Prostate gland (tissue), 2 donors: ENCODE results near the gene CACNA1H. TPM values are rescaled to one million over a fixed set of nuclear protein-coding genes. Genes with fewer than 3 reads are reported as not detected.
"Not testable (repeated sequence)": the region's sequence is repeated elsewhere in the genome, so short reads cannot be mapped to it uniquely, and the experiment has no call there.

Source experiments
- DNase-seq: peaks from one replicate; pipeline ENCODE4 v3.0.0-alpha.2; 2019; ENCODE audit warnings: low spot score
- H3K27ac ChIP-seq, 2 donors: fragments of 200-600 bp; sonication (generic); 2 replicates each; pipeline ENCODE4 v1.5.1; 2017 to 2019
- H3K27me3 ChIP-seq: fragments of 200-600 bp; sonication (generic); replicated peaks from 2 replicates; pipeline ENCODE4 v1.5.1; 2019; ENCODE audit not compliant: insufficient read depth
- H3K36me3 ChIP-seq, 2 donors: fragments of 200-600 bp; sonication (generic); 1 replicate in 1 of 2; 2 replicates in 1 of 2; pipeline versions ENCODE4 v1.5.1 to v1.8.1; 2017 to 2019
- H3K4me1 ChIP-seq: fragments of 200-600 bp; sonication (generic); replicated peaks from 2 replicates; pipeline ENCODE4 v1.5.1; 2019
- H3K4me3 ChIP-seq, 2 donors: fragments of 200-600 bp; sonication (generic); 2 replicates each; pipeline ENCODE4 v1.5.1; 2017 to 2019
- H3K9me3 ChIP-seq: fragments of 200-600 bp; sonication (generic); 2 replicates; pipeline ENCODE4 v1.5.1; 2017
- CTCF ChIP-seq, 4 experiments: fragments of 200-600 bp in 2 of 4; fragments of 450-650 bp in 2 of 4; sonication (generic) in 2 of 4; IDR thresholded peaks; 1 replicate in 3 of 4; 2 replicates in 1 of 4; pipeline ENCODE4 v1.5.1; 2016 to 2019; ENCODE audit warnings: antibody characterized with exemption in 4 of 4, mild to moderate bottlenecking in 2 of 4, moderate library complexity in 2 of 4
- POLR2A ChIP-seq: fragments of 450-650 bp; IDR thresholded peaks from one replicate; pipeline ENCODE4 v1.6.1; 2016; ENCODE audit warnings: antibody characterized with exemption, mild to moderate bottlenecking
- POLR2AphosphoS5 ChIP-seq: sonication (generic); formaldehyde crosslinking; IDR thresholded peaks from one replicate; pipeline ENCODE4 v1.6.1; 2017; ENCODE audit warnings: antibody characterized with exemption
- WGBS: methylation state at CpG from one replicate; pipeline ENCODE4 v1.1.5; 2018; 5-methylcytosine and 5-hydroxymethylcytosine counted together
- intact Hi-C: fragments of 100-400 bp; cut with DNase I; formaldehyde crosslinking; loops from one replicate; pipeline ENCODE4 v1.14.2; 2022
- total RNA-seq, 2 donors: library from RNA; depleted of rRNA; stranded (reverse); fragments of >200 nt; gene quantifications; one replicate each; pipeline ENCODE4 v1.1.0, GENCODE V29; 2016

The CACNA1H gene
- total RNA-seq, 2 donors from 2014 or later = 32.5 to 111 TPM

GRCh38 chr16:1245452-1246020 lies 92.6 kb downstream of the CACNA1H start:
- WGBS = 52% methylated on average over 21 of the region's 22 CpGs
- TF ChIP-seq POLR2A (no peak), POLR2AphosphoS5 (no peak), CTCF (IDR thresholded peaks at IDR 0.05) (no peak)

GRCh38 chr16:1247903-1248537 lies 95.1 kb downstream of the CACNA1H start:
- DNase-seq, H3K9me3 ChIP-seq, intact Hi-C loops, H3K36me3 ChIP-seq, H3K4me3 ChIP-seq, H3K27ac ChIP-seq, H3K4me1 ChIP-seq, H3K27me3 ChIP-seq: not testable (repeated sequence)
- 84% methylated on average over 14 of the region's 14 CpGs for WGBS

More at GRCh38 chr16:1245452-1246020, 92.6 kb downstream of the CACNA1H start:
- no peaks in the 10 kb centered on the region for H3K36me3 ChIP-seq
- no peak overlapping the region for H3K4me3 ChIP-seq
- no peaks in the 10 kb centered on the region for H3K27me3 ChIP-seq
- no peak for DNase-seq
- no peaks in the 10 kb centered on the region for H3K4me1 ChIP-seq
- intact Hi-C loops = no loop called here
- H3K9me3 ChIP-seq = no peaks in the 10 kb centered on the region
- no peak overlapping the region for H3K27ac ChIP-seq

GRCh38 chr16:1249031-1249755 lies 96.3 kb downstream of the CACNA1H start:
- H3K27me3 ChIP-seq, intact Hi-C loops, DNase-seq, H3K4me1 ChIP-seq, H3K27ac ChIP-seq, H3K36me3 ChIP-seq, H3K4me3 ChIP-seq, H3K9me3 ChIP-seq: not testable (repeated sequence)
- no CpG with 5 or more reads among the region's 43 CpGs for WGBS

GRCh38 chr16:1253701-1254364 lies 100.9 kb downstream of the CACNA1H start:
- no CpG with 5 or more reads among the region's 47 CpGs for WGBS

GRCh38 chr16:1254821-1255220 lies 101.9 kb downstream of the CACNA1H start:
- DNase-seq, H3K4me3 ChIP-seq, intact Hi-C loops, H3K27ac ChIP-seq, H3K9me3 ChIP-seq, H3K36me3 ChIP-seq, H3K4me1 ChIP-seq, H3K27me3 ChIP-seq: not testable (repeated sequence)
- WGBS = no CpG with 5 or more reads among the region's 3 CpGs

More at GRCh38 chr16:1253701-1254364, 100.9 kb downstream of the CACNA1H start:
- H3K4me1 ChIP-seq, DNase-seq, H3K9me3 ChIP-seq, H3K27me3 ChIP-seq, H3K36me3 ChIP-seq, H3K4me3 ChIP-seq, intact Hi-C loops, H3K27ac ChIP-seq: not testable (repeated sequence)

GRCh38 chr16:1255276-1256122 lies 102.6 kb downstream of the CACNA1H start, which contains the start of gene TPSD1:
TPSD1 (plus strand) TSS chr16:1256069; CDS start chr16:1256281, 212 bp downstream.
- H3K4me3 ChIP-seq, H3K4me1 ChIP-seq, intact Hi-C loops, H3K36me3 ChIP-seq, H3K9me3 ChIP-seq, H3K27me3 ChIP-seq, DNase-seq, H3K27ac ChIP-seq: not testable (repeated sequence)
- 57% methylated on average over 21 of the region's 26 CpGs for WGBS

GRCh38 chr16:1256296-1256873 lies 103.5 kb downstream of the CACNA1H start:
- WGBS = 73% methylated on average over 22 of the region's 23 CpGs
- not testable (repeated sequence) for H3K36me3 ChIP-seq
- peaks cover 16% of the 10 kb centered on the region for H3K27me3 ChIP-seq

More at GRCh38 chr16:1256296-1256873, 103.5 kb downstream of the CACNA1H start:
- DNase-seq, H3K4me1 ChIP-seq, intact Hi-C loops, H3K27ac ChIP-seq, H3K4me3 ChIP-seq, H3K9me3 ChIP-seq: not testable (repeated sequence)
